ENCODE data around the gene TBC1D26.

- no peak for TF ChIP-seq CTCF (IDR thresholded peaks at IDR 0.05)
- no peak for TF ChIP-seq POLR2A (IDR thresholded peaks at IDR 0.05)
Measured at GRCh38 chr17:15783461-15783860, 51.4 kb downstream of the TBC1D26 start.
